Parathyroid adenoma (tissue), 2 donors: ENCODE results near the gene RIN3.
A peak's percentile ranks its signal among the peaks of the same experiment; 100 is the strongest.

ENCODE experiments used
- H2AFZ ChIP-seq: fragments of 300-600 bp; sonication (generic); one replicate; pipeline ENCODE4 v1.7.0; 2017; ENCODE audit warnings: antibody characterized with exemption, mild to moderate bottlenecking
- H3K27ac ChIP-seq: fragments of 300-600 bp; sonication (generic); one replicate; pipeline ENCODE4 v1.7.0; 2017
- H3K27me3 ChIP-seq: fragments of 300-600 bp; sonication (generic); one replicate; pipeline ENCODE4 v1.7.0; 2017; ENCODE audit warnings: low read length; ENCODE audit not compliant: control insufficient read depth, insufficient read depth
- H3K36me3 ChIP-seq: fragments of 300-600 bp; sonication (generic); one replicate; pipeline ENCODE4 v1.7.0; 2017; ENCODE audit warnings: low read length; ENCODE audit not compliant: control insufficient read depth, insufficient read depth
- H3K4me1 ChIP-seq: fragments of 300-600 bp; sonication (generic); one replicate; pipeline ENCODE4 v1.7.0; 2017; ENCODE audit warnings: control low read depth
- H3K4me2 ChIP-seq: fragments of 300-600 bp; sonication (generic); one replicate; pipeline ENCODE4 v1.7.0; 2017; ENCODE audit warnings: low read length
- H3K4me3 ChIP-seq: fragments of 300-600 bp; sonication (generic); one replicate; pipeline ENCODE4 v1.7.0; 2017; ENCODE audit warnings: low read depth, low read length
- H3K79me2 ChIP-seq: fragments of 300-600 bp; sonication (generic); one replicate; pipeline ENCODE4 v1.7.0; 2017; ENCODE audit warnings: control low read depth
- H3K9ac ChIP-seq: fragments of 300-600 bp; sonication (generic); one replicate; pipeline ENCODE4 v1.7.0; 2017; ENCODE audit warnings: mild to moderate bottlenecking
- H3K9me3 ChIP-seq: fragments of 300-600 bp; sonication (generic); one replicate; pipeline ENCODE4 v1.7.0; 2017; ENCODE audit warnings: low read length; ENCODE audit not compliant: control insufficient read depth
- TF ChIP-seq, protein P1 (sequence below): fragments of 300-600 bp; sonication (generic); IDR thresholded peaks from one replicate; pipeline ENCODE4 v1.7.0; 2017; ENCODE audit warnings: antibody characterized with exemption, mild to moderate bottlenecking
- donor health status: primary hyperparathyroidism.

Gene RIN3

DNA sequence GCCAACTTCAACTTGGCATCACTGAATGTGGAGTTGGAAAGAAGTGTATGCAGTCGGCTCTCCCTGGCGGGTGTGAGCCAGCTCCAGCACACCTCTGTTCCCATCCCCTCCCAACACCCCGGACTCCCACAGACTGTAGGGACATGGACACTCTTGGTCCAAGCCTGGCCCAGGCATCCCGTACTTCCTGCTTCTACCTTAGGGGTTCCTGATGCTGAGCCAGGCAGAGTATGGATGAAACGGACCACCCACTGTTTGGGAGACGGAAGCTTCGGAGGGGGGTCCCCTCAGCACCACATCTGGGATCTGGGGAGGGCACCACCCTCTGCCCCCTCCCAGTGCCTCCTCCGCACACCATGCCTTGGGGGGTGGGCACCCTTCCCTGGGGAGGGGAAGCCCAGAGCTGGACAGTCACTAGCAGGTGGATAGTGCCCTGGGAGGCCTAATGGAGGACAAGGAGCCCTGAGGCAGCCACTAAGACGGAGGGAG is 172.9 kb downstream of the RIN3 start:
- Histone ChIP-seq H3K36me3 (no peaks in the 10 kb centered on the region), H3K27ac (no peak overlapping the region), H3K4me1 (no peaks in the 10 kb centered on the region), H3K4me3 (no peak overlapping the region), H3K27me3 (no peaks in the 10 kb centered on the region), H3K4me2 (no peak overlapping the region), H3K9ac (no peak overlapping the region), H2AFZ (no peak overlapping the region), H3K9me3 (no peaks in the 10 kb centered on the region), H3K79me2 (no peaks in the 10 kb centered on the region)
- TF ChIP-seq, protein P1, sequence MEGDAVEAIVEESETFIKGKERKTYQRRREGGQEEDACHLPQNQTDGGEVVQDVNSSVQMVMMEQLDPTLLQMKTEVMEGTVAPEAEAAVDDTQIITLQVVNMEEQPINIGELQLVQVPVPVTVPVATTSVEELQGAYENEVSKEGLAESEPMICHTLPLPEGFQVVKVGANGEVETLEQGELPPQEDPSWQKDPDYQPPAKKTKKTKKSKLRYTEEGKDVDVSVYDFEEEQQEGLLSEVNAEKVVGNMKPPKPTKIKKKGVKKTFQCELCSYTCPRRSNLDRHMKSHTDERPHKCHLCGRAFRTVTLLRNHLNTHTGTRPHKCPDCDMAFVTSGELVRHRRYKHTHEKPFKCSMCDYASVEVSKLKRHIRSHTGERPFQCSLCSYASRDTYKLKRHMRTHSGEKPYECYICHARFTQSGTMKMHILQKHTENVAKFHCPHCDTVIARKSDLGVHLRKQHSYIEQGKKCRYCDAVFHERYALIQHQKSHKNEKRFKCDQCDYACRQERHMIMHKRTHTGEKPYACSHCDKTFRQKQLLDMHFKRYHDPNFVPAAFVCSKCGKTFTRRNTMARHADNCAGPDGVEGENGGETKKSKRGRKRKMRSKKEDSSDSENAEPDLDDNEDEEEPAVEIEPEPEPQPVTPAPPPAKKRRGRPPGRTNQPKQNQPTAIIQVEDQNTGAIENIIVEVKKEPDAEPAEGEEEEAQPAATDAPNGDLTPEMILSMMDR, result no peak

DNA sequence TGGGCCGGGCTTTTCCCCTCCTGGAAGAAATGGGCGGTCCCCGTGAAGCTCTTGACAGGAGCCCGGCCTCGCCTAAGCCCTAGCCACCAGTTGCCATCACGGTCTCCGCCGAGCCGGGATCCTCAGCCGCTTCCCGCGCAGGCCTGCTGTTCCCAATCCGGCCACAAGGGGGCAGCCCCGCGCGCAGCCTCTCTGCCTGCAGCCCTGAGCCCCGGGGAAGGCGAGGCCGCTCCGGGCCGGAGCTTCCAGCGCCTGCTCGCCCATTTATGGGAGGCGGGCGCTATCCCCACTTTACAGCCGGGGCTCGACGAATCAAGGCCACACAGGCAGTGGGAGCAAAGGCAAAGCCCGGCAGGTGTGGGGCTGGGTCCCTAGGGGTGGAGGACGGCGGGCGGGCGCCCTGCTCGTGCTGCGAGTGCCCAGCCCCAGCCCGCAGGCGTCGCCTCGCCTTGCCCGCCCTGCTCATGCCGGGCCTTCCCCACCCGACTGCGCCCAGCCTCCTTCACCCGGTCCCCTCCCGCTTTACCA is 173.4 kb downstream of the RIN3 start:
- Histone ChIP-seq H3K4me1 (no peaks in the 10 kb centered on the region), H3K79me2 (no peaks in the 10 kb centered on the region), H3K27ac (no peak overlapping the region), H2AFZ (peak overlapping the region; percentile 18), H3K4me2 (peak overlapping the region; percentile 41), H3K27me3 (no peaks in the 10 kb centered on the region), H3K9ac (no peak overlapping the region), H3K4me3 (no peak overlapping the region), H3K9me3 (no peaks in the 10 kb centered on the region), H3K36me3 (no peaks in the 10 kb centered on the region)
- TF ChIP-seq, protein P1, result peak; percentile 96

DNA sequence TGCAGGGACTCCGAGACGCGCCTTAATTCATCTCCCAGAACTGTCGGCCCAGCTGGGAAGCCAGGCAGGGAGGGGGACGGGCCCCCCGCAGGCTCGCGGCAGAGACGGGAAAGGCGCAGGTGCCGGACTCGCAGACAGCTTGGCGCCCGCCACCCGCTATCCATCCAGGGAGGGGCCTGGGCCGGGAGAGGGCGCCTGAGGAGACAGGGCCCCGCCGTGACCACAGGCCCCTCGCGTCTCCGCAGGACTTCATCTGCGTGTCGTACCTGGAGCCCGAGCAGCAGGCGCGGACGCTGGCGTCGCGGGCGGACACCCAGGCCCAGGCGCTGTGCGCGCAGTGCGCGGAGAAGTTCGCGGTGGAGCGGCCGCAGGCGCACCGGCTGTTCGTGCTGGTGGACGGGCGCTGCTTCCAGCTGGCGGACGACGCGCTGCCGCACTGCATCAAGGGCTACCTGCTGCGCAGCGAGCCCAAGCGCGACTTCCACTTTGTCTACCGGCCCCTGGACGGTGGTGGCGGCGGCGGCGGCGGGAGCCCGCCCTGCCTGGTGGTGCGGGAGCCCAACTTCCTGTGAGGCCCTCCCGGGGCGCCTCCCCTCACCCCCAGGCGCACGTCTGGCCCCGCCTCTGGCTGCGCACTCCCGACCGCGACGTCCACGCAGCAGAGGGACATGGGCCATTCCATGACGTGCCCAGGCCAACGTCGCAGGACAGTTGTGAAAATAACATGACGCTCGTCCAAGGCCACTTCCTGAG is 174.3 kb downstream of the RIN3 start:
- Histone ChIP-seq H3K27me3 (no peaks in the 10 kb centered on the region), H3K27ac (no peak overlapping the region), H3K36me3 (no peaks in the 10 kb centered on the region), H3K79me2 (no peaks in the 10 kb centered on the region), H3K4me1 (peaks cover 9% of the 10 kb centered on the region), H3K4me2 (no peak overlapping the region), H3K4me3 (no peak overlapping the region), H3K9ac (no peak overlapping the region), H2AFZ (peak overlapping the region; percentile 38), H3K9me3 (no peaks in the 10 kb centered on the region)
- TF ChIP-seq, protein P1, result no peak

DNA sequence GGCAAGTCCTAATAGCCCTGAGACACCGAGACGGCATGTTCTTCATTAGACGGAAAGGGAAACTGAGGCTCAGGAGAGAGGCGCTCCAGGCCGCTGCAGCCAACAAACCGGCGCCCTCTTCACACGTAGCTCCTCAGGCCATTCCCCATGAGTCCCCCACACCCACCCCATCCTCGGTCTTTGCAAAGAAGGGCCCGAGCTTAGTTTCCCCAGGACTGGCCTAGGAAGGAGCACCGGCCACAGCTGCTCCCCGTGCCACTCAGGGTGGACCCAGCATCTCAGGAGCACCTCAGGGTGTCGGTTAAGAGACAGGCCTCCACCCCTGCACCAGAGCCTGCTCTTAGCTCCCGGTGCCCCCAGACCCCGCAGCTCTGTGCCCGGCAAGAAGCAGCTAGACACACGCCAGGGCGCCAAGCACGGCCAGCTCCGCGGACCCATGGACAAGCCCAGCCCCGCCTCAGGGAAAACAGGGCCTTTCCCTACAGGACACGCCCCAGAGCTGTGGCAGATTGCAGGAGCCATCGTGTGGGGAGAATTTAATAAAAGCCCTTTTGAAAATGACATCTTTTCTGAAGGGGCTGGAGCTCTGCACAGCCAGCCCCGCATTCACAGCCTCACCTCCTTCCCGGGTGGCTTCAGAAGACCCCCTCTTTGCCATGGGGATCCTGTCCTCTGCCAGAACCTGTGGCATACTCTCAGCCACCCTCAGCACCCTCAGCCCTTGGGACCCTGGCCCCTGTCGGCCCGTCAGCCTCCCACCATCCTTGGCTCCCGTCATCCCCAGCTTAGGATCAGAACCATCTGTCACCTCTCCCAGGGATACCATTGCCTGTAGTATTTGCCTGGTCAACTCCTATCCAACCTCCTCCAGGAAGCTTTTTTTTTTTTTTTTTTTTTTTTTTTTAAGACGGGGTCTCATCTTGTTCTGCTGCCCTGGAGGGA is 175.1 kb downstream of the RIN3 start:
- Histone ChIP-seq H3K9ac (no peak overlapping the region), H3K9me3 (no peaks in the 10 kb centered on the region), H3K27ac (no peak overlapping the region), H3K4me3 (no peak overlapping the region), H2AFZ (no peak overlapping the region), H3K36me3 (no peaks in the 10 kb centered on the region), H3K4me2 (no peak overlapping the region), H3K27me3 (no peaks in the 10 kb centered on the region), H3K4me1 (peaks cover 12% of the 10 kb centered on the region), H3K79me2 (no peaks in the 10 kb centered on the region)
- TF ChIP-seq, protein P1, result no peak
